Neuron (in vitro differentiated cells): Measurements from ENCODE around the gene IFI27L1.

Experiments used
- H2AFZ ChIP-seq: one replicate; pipeline ENCODE4 v1.6.1; 2013; ENCODE audit warnings: low read depth, mild to moderate bottlenecking, inconsistent platforms, low read length, moderate library complexity
- H3K27me3 ChIP-seq: one replicate; pipeline ENCODE4 v1.6.1; 2013; ENCODE audit warnings: low read length; ENCODE audit not compliant: insufficient read depth
- H3K36me3 ChIP-seq: one replicate; pipeline ENCODE4 v1.6.1; 2013; ENCODE audit warnings: low read length; ENCODE audit not compliant: insufficient read depth
- H3K4me1 ChIP-seq: one replicate; pipeline ENCODE4 v1.6.1; 2013; ENCODE audit warnings: low read length; ENCODE audit not compliant: insufficient read depth
- H3K4me3 ChIP-seq: 2 replicates; pipeline ENCODE4 v1.5.1; 2013; ENCODE audit warnings: mild to moderate bottlenecking, low read length, moderate library complexity
- H3K9me3 ChIP-seq: one replicate; pipeline ENCODE4 v1.6.1; 2013; ENCODE audit warnings: low read length

The IFI27L1 gene

DNA sequence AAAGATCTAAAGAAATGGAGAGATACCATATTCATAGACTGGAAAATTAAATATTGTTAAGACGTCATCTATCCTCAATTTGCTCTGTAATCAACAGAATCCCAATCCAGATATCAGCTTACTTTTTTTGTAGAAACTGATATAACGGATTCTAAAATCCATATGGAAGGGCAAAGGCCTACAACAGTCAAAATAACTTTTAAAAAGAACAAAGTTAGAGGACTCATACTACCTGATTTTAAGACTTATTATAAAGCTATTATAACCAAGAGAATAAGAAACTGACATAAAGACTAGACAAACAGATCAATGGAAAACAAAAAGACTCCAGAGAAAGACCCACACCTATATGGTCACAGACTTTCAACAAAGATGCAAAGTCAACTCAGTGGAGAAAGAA, 6.1 kb upstream of the IFI27L1 start:
- H3K9me3 ChIP-seq: peaks cover 16% of the 10 kb centered on the region
- H3K27me3 ChIP-seq: no peaks in the 10 kb centered on the region
- no peak overlapping the region for H3K4me3 ChIP-seq
- H2AFZ ChIP-seq: no peak overlapping the region
- H3K4me1 ChIP-seq: peaks cover 18% of the 10 kb centered on the region
- peaks cover 34% of the 10 kb centered on the region for H3K36me3 ChIP-seq

DNA sequence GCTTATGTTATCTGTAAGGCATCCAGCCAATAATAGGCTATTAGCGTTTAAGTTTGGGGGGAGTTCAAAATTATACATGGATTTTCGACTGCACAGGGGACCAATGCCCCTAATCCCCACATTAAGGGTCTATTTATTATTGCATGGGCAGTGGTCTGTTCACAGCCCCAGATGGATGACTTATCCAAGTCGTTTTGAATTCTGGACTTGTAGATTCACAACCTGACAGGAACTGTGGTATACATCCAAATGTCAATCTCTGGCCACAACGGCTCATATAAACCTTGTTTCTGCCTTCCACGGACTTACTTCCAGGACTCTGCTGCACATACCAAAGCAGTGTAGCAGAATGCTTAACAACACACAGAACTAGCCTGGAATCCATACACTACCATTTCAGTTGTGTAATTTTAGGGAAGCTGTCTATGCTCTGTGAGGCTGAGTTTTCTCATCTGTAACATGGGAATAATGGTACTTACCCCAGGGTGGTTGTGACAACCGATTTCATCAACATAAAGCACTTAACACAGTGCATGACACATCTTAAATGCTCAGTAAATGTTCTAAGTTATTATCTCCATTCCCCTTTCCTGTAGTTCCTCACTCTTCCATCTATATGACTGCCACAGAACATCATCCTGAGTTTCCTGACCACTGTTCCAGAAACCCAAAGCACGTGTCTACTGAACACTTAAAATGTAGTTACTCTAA, 3.8 kb upstream of the IFI27L1 start:
- Histone ChIP-seq H3K27me3 (no peaks in the 10 kb centered on the region), H3K9me3 (peaks cover 13% of the 10 kb centered on the region), H2AFZ (no peak overlapping the region), H3K4me3 (no peak overlapping the region), H3K36me3 (peaks cover 34% of the 10 kb centered on the region), H3K4me1 (peaks cover 27% of the 10 kb centered on the region)

DNA sequence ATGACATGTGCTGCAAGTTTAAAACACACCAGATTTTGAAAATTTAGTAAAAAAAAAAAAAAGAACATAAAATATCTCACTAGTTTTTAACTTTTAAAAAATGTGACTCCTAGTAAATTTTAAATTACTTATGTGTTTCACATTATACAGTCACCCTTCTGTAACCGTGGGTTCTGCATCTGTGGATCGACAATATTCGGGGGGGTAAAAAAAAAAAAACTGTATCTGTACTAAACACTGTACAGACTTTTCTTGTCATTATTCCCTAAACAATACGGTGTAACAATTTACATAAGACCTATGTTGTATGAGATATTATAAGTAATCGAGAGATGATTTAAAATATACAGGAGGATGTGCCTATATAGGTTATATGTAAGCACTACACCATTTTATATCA, 3.3 kb upstream of the IFI27L1 start:
- H3K36me3 ChIP-seq: peaks cover 34% of the 10 kb centered on the region
- peaks cover 9% of the 10 kb centered on the region for H3K9me3 ChIP-seq
- H3K4me1 ChIP-seq: peaks cover 27% of the 10 kb centered on the region
- no peaks in the 10 kb centered on the region for H3K27me3 ChIP-seq
- H3K4me3 ChIP-seq: no peak overlapping the region
- no peak overlapping the region for H2AFZ ChIP-seq

DNA sequence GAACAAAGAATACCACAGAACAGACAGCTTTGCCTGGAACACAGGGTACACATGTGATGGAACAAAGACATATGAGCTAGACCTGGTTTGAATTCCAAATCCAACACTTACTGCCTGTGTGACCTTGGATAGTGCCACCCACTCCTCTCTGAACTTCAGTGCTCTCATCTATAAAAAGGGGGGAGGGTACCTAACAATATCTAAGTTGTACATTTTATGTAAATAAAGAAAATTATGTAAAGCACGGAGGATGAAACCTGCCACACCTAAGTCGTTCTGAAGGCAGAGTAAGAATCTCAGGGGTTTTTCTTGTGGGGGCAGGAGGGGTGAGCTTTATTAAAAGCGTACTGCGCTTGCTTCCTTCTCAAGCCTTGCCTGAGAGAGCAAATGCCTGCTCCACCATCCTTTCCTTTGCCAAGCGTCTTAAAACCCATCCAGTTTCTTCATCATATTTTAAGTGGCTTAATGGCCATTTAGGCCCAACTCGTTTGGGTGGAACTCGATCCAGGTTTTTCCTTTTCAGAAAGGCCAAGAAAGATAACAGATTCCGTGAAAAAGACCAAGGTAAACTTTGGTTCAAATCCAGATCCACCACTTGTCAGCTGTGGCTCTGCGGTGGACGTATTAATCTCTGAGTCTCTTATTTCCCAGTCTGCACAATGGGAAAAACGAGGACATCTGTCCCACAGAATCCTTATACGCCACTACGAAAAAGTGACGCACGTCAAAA, 1.1 kb upstream of the IFI27L1 start:
- Histone ChIP-seq H2AFZ (peak overlapping the region; percentile 88), H3K27me3 (no peaks in the 10 kb centered on the region), H3K9me3 (peaks cover 9% of the 10 kb centered on the region), H3K4me1 (peaks cover 27% of the 10 kb centered on the region), H3K36me3 (peaks cover 34% of the 10 kb centered on the region), H3K4me3 (peak overlapping the region; percentile 65)

DNA sequence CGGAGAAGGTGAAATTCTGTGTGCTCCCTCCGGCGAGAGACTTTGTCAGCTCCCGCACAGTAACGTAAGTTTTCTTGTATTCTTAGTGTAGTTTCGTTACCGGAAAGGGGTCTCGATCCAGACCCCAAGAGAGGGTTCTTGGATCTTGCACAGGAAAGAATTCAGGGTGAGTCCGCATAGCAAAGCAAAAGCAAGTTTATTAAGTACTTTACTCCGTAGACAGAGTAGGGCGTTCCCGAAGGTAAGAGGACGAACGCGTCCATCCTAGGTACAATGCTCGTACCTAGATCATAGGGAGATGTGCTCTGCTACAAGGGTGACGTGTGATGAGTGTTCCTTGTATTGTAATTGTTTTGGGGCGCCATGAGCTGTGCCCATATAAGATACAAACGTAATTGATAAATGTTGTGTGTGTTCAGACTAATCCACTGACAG, 293 bp downstream of the IFI27L1 start:
- peaks cover 28% of the 10 kb centered on the region for H3K36me3 ChIP-seq
- peak overlapping the region; percentile 88 for H2AFZ ChIP-seq
- H3K9me3 ChIP-seq: peaks cover 7% of the 10 kb centered on the region
- H3K4me3 ChIP-seq: peak overlapping the region; percentile 65
- H3K4me1 ChIP-seq: peaks cover 27% of the 10 kb centered on the region
- H3K27me3 ChIP-seq: no peaks in the 10 kb centered on the region

DNA sequence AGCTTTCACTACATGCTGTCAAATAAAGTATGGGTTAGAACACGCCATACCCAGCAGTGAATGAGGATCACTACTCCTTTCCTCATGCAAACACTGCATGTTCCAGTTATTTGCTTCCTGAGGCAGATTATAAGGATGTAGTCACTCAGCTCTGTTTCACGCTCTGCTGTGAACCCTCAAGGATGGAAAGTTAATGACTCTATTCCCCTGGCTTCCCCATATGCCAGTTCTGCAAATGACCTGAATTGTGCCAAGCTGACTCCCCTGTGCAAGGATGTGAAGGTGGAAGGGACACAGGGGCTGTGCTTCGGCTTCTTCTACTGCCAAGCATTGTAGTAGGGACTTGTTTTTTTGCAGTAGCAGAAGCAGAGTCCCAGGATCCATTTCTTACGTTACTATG, 6.8 kb downstream of the IFI27L1 start:
- Histone ChIP-seq H3K9me3 (no peaks in the 10 kb centered on the region), H3K27me3 (no peaks in the 10 kb centered on the region), H3K36me3 (no peaks in the 10 kb centered on the region), H2AFZ (no peak overlapping the region), H3K4me1 (no peaks in the 10 kb centered on the region), H3K4me3 (no peak overlapping the region)

DNA sequence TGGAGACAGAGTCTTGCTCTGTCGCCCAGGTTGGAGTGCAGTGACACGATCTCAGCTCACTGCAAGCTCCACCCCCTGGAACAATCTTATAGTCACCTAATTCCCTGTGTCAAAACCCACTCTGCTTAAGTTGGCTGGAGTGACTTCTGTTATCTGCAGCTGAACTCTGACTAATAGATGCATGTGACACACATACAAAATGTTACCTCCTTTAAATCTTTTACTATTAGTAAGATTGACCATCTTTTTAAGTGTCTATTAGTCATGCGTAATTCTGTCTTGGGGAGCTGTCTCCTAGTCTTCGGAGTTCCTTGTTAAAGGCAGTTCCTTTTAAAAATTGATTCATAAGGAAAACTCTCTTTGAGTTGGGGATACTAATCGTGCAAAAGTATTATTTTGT, 7.4 kb downstream of the IFI27L1 start:
- Histone ChIP-seq H3K36me3 (no peaks in the 10 kb centered on the region), H3K4me3 (no peak overlapping the region), H2AFZ (no peak overlapping the region), H3K27me3 (no peaks in the 10 kb centered on the region), H3K9me3 (no peaks in the 10 kb centered on the region), H3K4me1 (no peaks in the 10 kb centered on the region)

DNA sequence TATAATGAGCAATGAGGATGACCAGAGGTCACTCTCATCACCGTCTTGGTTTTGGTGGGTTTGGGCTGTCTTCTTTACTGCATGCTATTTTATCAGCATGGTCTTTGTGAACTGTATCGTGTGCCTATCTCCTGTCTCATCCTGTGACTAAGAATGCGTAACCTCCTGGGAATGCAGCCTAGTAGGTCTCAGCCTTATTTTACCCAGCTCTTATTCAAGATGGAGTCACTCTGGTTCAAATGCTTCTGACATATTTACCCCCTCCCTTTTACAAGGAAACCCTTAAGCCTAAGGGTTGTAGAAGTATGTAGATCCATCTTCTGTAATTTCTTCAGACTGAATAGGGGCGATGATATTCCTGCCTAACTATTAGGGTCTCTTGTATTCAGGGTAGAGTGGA, 8.4 kb downstream of the IFI27L1 start:
- Histone ChIP-seq H3K4me3 (no peak overlapping the region), H3K27me3 (no peaks in the 10 kb centered on the region), H3K4me1 (no peaks in the 10 kb centered on the region), H3K36me3 (no peaks in the 10 kb centered on the region), H3K9me3 (no peaks in the 10 kb centered on the region), H2AFZ (no peak overlapping the region)

DNA sequence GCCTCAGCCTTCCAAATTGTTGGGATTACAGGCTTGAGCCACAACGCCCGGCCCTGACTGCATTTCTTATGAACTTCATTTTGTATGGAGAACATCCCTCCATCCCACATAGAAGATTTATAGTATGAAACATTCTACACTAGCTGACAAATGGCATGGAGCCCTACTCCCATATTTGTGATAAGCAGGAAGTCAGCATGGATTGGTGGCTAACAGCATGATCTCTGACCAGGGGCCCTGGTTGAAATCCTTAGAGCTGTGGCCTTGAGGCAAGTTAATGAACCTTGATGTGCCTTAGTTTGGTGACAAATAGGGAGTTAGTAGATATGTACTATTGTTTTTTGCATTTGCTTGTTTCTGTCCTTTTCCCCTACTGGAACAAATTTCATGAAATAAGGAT, 12.3 kb downstream of the IFI27L1 start:
- H3K9me3 ChIP-seq: no peaks in the 10 kb centered on the region
- H3K36me3 ChIP-seq: peaks cover 3% of the 10 kb centered on the region
- H2AFZ ChIP-seq: no peak overlapping the region
- no peak overlapping the region for H3K4me3 ChIP-seq
- no peaks in the 10 kb centered on the region for H3K27me3 ChIP-seq
- H3K4me1 ChIP-seq: no peaks in the 10 kb centered on the region

DNA sequence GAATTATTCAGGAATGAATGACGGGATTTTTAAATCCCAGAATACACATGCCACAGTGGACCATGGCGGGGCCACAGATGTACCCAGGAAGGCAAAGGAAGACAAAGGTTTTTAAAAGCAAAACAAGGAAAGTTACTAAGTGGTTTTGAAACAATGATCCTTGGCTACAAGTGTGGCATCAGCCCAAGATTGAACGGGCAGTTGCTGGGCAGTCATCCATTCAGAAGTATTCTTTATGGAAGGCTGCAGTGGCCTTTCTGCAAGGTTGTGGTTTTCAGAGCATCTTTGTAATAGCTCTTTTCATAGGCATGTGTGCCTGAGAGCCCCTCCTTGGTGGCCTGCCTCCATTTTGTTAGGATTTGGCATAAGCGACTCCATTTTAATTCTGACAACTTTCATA, 16.0 kb downstream of the IFI27L1 start:
- Histone ChIP-seq H3K9me3 (no peaks in the 10 kb centered on the region), H3K36me3 (peaks cover 5% of the 10 kb centered on the region), H2AFZ (no peak overlapping the region), H3K4me1 (no peaks in the 10 kb centered on the region), H3K27me3 (no peaks in the 10 kb centered on the region), H3K4me3 (no peak overlapping the region)

DNA sequence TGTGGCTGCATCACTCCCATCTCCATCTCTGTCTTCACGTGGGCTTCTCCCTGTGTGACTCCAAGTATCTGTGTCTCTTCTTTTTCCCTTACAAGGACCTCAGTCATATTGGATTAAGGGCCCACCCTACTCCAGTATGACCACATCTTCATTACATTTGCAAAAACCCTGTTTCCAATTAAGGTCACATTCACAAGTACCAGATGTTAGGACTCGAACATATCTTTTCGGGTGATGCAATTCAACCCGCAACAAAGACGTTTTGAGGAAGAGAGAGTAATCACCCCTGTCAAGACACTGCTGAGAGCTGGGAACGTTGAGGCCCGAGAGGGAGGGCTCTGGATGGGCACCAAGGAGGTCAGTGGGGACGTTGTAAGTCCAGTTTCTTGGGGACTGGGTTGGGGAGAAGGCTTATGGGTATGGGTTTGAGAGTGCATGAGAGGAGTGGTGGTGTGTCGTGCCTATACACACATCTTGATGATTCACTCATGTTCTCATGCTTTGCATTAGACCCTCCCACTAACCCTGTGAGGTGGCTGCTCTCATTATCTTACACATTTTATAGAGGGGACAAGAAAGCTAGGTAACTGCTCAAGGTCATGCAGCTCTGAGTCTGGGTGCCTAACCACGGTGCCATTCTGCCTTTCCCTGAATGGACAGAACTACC, 17.3 kb downstream of the IFI27L1 start:
- H3K4me3 ChIP-seq: no peak overlapping the region
- H3K27me3 ChIP-seq: no peaks in the 10 kb centered on the region
- no peaks in the 10 kb centered on the region for H3K4me1 ChIP-seq
- H3K36me3 ChIP-seq: peaks cover 5% of the 10 kb centered on the region
- H2AFZ ChIP-seq: no peak overlapping the region
- H3K9me3 ChIP-seq: no peaks in the 10 kb centered on the region

DNA sequence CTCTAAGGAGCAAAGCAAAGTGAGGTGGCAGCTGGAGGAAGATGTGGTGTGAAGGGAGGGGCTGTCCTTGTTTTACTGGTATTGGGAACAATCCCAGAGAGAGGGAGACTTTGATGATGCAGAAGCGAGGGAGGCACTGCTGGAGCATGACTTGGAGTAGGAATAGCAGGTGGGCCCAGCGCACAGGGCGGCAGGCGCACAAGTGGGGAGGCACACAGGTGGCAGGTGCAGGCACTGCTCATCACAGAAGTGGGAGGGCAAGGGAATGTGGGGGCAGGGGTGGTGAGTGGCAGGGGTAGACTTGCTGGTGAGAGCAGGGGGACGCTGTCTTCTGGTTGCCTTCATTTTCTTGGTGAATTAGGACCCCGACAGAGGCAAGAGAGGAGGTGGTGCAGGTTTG, 17.9 kb downstream of the IFI27L1 start:
- H3K4me1 ChIP-seq: no peaks in the 10 kb centered on the region
- no peak overlapping the region for H3K4me3 ChIP-seq

DNA sequence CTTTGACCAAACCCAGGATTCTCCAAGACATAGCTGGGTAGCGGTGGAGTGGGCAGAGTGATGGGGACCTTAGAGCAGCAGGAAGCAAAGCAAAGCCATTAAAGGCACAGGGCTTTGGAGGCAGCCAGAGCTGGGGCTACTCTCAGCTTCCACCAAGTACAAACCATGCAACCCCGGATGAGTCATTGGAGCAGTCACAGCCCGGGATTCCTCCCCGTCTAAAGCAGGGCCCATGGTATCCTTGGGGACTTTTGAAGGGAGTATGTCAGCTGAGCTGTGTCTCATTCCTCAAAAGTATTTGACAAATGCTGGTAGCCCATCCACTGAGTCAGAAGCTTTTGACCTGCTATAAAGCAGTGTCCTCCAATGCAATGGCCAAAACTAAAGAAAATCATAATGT, 19.7 kb downstream of the IFI27L1 start:
- Histone ChIP-seq H3K27me3 (no peaks in the 10 kb centered on the region), H3K4me1 (no peaks in the 10 kb centered on the region), H3K4me3 (no peak overlapping the region), H2AFZ (no peak overlapping the region), H3K9me3 (no peaks in the 10 kb centered on the region), H3K36me3 (peaks cover 5% of the 10 kb centered on the region)

More for the DNA sequence above, 17.9 kb downstream of the IFI27L1 start:
- Histone ChIP-seq H3K9me3 (no peaks in the 10 kb centered on the region), H3K36me3 (peaks cover 5% of the 10 kb centered on the region), H3K27me3 (no peaks in the 10 kb centered on the region), H2AFZ (no peak overlapping the region)
